IPS-18a (cell line): ENCODE results near the gene SEMA4D.

Experiments
- H3K27ac ChIP-seq: one replicate; pipeline ENCODE4 v1.5.1; 2013; ENCODE audit warnings: low read length
- H3K27me3 ChIP-seq: one replicate; pipeline ENCODE4 v1.6.1; 2013; ENCODE audit warnings: mild to moderate bottlenecking, low read length; ENCODE audit not compliant: control insufficient read depth, insufficient read depth
- H3K36me3 ChIP-seq: one replicate; pipeline ENCODE4 v1.6.1; 2013; ENCODE audit warnings: low read depth, low read length; ENCODE audit not compliant: control insufficient read depth
- H3K4me1 ChIP-seq: one replicate; pipeline ENCODE4 v1.6.1; 2013; ENCODE audit warnings: low read depth, low read length; ENCODE audit not compliant: control insufficient read depth
- H3K4me3 ChIP-seq: one replicate; pipeline ENCODE4 v1.5.1; 2013; ENCODE audit warnings: low read length
- H3K9ac ChIP-seq: one replicate; pipeline ENCODE4 v1.6.1; 2013; ENCODE audit warnings: mild to moderate bottlenecking, low read length, moderate library complexity
- H3K9me3 ChIP-seq: one replicate; pipeline ENCODE4 v1.6.1; 2013; ENCODE audit warnings: low read depth, low read length; ENCODE audit not compliant: control insufficient read depth

Gene SEMA4D

DNA sequence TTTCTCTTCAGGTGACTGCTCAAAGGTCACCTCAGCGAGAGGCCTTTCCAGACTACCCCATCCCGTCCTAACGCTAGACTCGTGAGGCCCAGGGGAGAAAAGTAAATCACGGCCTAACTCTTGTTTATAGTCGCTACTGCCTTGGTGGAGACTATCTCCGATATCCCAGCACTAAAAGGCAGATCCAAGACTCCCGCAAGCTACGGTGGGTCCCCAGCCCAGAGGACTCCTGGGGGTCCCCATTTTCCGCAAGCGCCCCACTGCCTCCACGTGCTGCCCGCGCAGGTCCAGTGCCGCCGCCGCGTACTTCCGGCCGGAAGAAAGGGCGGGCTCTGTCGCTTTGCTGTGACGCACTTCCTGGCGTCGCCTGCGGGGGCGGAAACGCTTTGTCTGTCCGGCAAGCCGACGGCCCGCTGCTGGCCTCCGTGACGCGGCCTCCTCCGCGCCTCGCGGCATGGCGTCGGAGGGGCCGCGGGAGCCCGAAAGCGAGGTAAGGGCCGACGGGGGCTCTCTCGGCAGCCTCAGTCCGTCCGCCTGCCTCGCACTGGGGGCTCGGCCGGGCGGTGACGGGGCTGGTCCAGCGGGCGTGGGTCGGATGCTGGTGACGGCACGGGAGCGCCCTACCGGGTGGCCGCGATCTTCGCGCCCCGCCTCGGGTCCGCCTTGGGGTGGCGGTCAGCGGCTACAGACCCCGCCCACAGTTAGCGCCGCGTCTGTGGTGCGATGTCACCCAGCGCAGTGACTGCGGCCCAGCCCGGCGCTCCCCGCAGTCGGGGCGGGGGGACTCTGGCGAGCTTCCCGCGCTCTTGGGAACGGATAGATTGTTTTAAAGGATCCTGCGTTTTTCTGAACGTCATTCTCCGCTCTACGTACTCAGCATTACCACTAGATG lies 179.5 kb downstream of the SEMA4D start, which contains the start of gene SECISBP2:
SECISBP2 (plus strand) TSS at position 378 of the 892 bp plus-strand sequence; CDS start at position 455, 77 bp downstream.
- peak within 1 kb of the TSS; percentile 100 for H3K27ac ChIP-seq
- H3K9me3 ChIP-seq, result no peaks in the 10 kb centered on the region
- H3K4me1 ChIP-seq, result peaks cover 29% of the 10 kb centered on the region
- H3K9ac ChIP-seq, result peak within 1 kb of the TSS; percentile 96
- peak within 1 kb of the TSS; percentile 79 for H3K4me3 ChIP-seq
- H3K27me3 ChIP-seq, result no peaks in the 10 kb centered on the region
- H3K36me3 ChIP-seq, result peaks cover 53% of the 10 kb centered on the region

DNA sequence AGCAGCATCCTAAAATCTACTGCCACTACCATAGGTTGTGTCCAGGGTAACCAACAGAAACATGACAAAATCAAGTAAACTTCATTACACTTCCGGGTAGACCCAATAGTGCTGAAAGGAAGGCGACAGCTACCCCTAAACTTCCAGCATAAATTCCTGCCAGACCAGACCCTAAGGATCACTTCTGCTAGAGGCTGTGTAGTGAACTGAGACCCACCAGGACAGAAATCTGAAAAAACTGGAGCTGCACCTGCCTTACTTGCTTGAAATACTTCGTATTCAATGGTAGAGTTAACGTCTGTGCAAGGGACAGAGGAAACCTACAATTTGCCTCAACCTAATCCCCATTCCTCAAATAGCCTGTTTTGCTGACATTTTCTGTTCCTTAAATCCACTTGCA lies 180.6 kb downstream of the SEMA4D start:
- no peak overlapping the region for H3K27ac ChIP-seq
- peak overlapping the region; percentile 96 for H3K9ac ChIP-seq
- peaks cover 35% of the 10 kb centered on the region for H3K4me1 ChIP-seq
- H3K9me3 ChIP-seq, result no peaks in the 10 kb centered on the region
- peak overlapping the region; percentile 79 for H3K4me3 ChIP-seq
- no peaks in the 10 kb centered on the region for H3K27me3 ChIP-seq
- peaks cover 51% of the 10 kb centered on the region for H3K36me3 ChIP-seq

DNA sequence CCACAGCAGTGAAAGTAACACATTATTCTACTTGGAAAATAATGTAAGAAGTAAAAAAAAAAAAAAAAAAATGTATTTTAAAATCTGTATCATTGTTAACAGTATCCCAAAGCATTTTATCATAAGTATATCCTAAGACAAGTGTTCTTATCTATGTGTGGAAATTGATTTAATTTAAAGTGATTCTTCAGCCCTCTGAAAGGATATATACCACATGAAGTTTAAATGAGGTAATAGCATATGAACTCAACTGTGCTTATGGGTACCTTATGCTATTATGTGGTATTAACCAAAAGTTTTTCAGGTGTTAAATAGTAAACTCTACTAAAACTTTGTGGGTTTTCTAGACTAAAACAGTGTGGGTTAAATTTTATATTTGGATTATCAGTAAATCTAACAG lies 182.4 kb downstream of the SEMA4D start:
- H3K27ac ChIP-seq, result no peak overlapping the region
- no peaks in the 10 kb centered on the region for H3K27me3 ChIP-seq
- peak overlapping the region; percentile 13 for H3K4me3 ChIP-seq
- H3K4me1 ChIP-seq, result peaks cover 35% of the 10 kb centered on the region
- peaks cover 41% of the 10 kb centered on the region for H3K36me3 ChIP-seq
- H3K9ac ChIP-seq, result no peak overlapping the region
- no peaks in the 10 kb centered on the region for H3K9me3 ChIP-seq

GRCh38 chr9:89314955-89315354 lies 183.0 kb downstream of the SEMA4D start:
- peaks cover 35% of the 10 kb centered on the region for H3K4me1 ChIP-seq
- H3K9ac ChIP-seq, result peak overlapping the region; percentile 36
- peaks cover 39% of the 10 kb centered on the region for H3K36me3 ChIP-seq
- H3K4me3 ChIP-seq, result peak overlapping the region; percentile 100
- no peak overlapping the region for H3K27ac ChIP-seq
- no peaks in the 10 kb centered on the region for H3K9me3 ChIP-seq
- H3K27me3 ChIP-seq, result no peaks in the 10 kb centered on the region

DNA sequence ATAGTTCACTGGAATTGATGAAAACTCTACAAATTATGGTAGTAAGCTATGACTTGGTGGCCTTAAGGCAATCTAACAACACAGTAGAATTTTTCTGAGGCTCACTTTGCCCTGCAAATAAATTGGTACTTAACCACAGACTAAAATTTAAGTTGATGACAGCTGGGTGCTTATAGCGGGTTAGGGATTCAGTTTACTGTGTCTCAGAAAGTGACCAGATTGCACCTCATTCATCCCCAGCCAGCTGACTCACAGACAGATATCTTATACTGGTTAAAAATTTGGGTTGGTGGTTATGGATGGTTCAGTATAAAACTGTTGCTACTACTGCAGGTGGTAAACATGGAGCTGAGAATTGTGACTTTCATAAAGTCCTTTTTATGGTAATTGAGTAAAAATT lies 184.1 kb downstream of the SEMA4D start:
- H3K27ac ChIP-seq, result no peak overlapping the region
- H3K36me3 ChIP-seq, result peaks cover 35% of the 10 kb centered on the region
- H3K9me3 ChIP-seq, result no peaks in the 10 kb centered on the region
- peak overlapping the region; percentile 100 for H3K4me3 ChIP-seq
- peak overlapping the region; percentile 96 for H3K9ac ChIP-seq
- H3K4me1 ChIP-seq, result peaks cover 34% of the 10 kb centered on the region
- no peaks in the 10 kb centered on the region for H3K27me3 ChIP-seq

- Histone ChIP-seq H3K9me3 (no peaks in the 10 kb centered on the region), H3K27ac (peak overlapping the region; percentile 81), H3K4me1 (peaks cover 29% of the 10 kb centered on the region), H3K36me3 (peaks cover 30% of the 10 kb centered on the region), H3K27me3 (no peaks in the 10 kb centered on the region), H3K9ac (peak overlapping the region; percentile 96), H3K4me3 (peak overlapping the region; percentile 100)
Observed at GRCh38 chr9:89312222-89312571, 185.7 kb downstream of the SEMA4D start.

GRCh38 chr9:89311346-89312221 lies 186.3 kb downstream of the SEMA4D start:
- Histone ChIP-seq H3K9ac (peak overlapping the region; percentile 96), H3K4me1 (peaks cover 29% of the 10 kb centered on the region), H3K36me3 (peaks cover 24% of the 10 kb centered on the region), H3K27ac (peak overlapping the region; percentile 81), H3K9me3 (no peaks in the 10 kb centered on the region), H3K27me3 (no peaks in the 10 kb centered on the region), H3K4me3 (peak overlapping the region; percentile 100)
